HG02885 (cell line): ENCODE results near the gene NDUFB8.
"Not testable (repeated sequence)": the region's sequence is repeated elsewhere in the genome, so short reads cannot be mapped to it uniquely, and the experiment has no call there.

Experiments
- ATAC-seq: cut with Tn5 transposase; IDR thresholded peaks from one replicate; pipeline ENCODE4 v1.9.1; 2021; ENCODE audit warnings: mild to moderate bottlenecking; ENCODE audit not compliant: unreplicated experiment, poor library complexity

Gene NDUFB8

GRCh38 chr10:100529475-100530298 is at the start of gene NDUFB8:
TSS of gene NDUFB8 (minus strand) at chr10:100529871. CDS start at chr10:100529851, 20 bp downstream.
- ATAC-seq = peak; percentile 75

- ATAC-seq = no peak
Observed at GRCh38 chr10:100576282-100576635, 46.6 kb upstream of the NDUFB8 start.

GRCh38 chr10:100575585-100576281 is 46.1 kb upstream of the NDUFB8 start:
- ATAC-seq = no peak

- not testable (repeated sequence) for ATAC-seq
Observed at GRCh38 chr10:100575146-100575545, 45.5 kb upstream of the NDUFB8 start.

- no peak for ATAC-seq
Observed at GRCh38 chr10:100571084-100571856, 41.6 kb upstream of the NDUFB8 start.

GRCh38 chr10:100570506-100570905 is 40.8 kb upstream of the NDUFB8 start:
- no peak for ATAC-seq

- ATAC-seq = no peak
Observed at GRCh38 chr10:100569687-100570481, 40.2 kb upstream of the NDUFB8 start.

- ATAC-seq = no peak
Observed at GRCh38 chr10:100568912-100569311, 39.2 kb upstream of the NDUFB8 start.

- ATAC-seq = no peak
Observed at GRCh38 chr10:100567826-100568225, 38.2 kb upstream of the NDUFB8 start.

- no peak for ATAC-seq
Observed at GRCh38 chr10:100567249-100567648, 37.6 kb upstream of the NDUFB8 start.

- ATAC-seq = no peak
Observed at GRCh38 chr10:100566561-100566960, 36.9 kb upstream of the NDUFB8 start.

- ATAC-seq = no peak
Observed at GRCh38 chr10:100565206-100565985, 35.7 kb upstream of the NDUFB8 start.

GRCh38 chr10:100562008-100562672 is 32.5 kb upstream of the NDUFB8 start:
- ATAC-seq = peak; percentile 81

GRCh38 chr10:100561005-100561404 is 31.3 kb upstream of the NDUFB8 start:
- ATAC-seq = no peak

GRCh38 chr10:100560248-100560647 is 30.6 kb upstream of the NDUFB8 start:
- ATAC-seq = no peak

GRCh38 chr10:100554902-100555301 is 25.2 kb upstream of the NDUFB8 start:
- no peak for ATAC-seq

GRCh38 chr10:100553929-100554328 is 24.3 kb upstream of the NDUFB8 start:
- ATAC-seq = no peak

GRCh38 chr10:100551738-100552137 is 22.1 kb upstream of the NDUFB8 start:
- no peak for ATAC-seq

- ATAC-seq = no peak
Observed at GRCh38 chr10:100551196-100551595, 21.5 kb upstream of the NDUFB8 start.
